ENCODE results near the gene BANK1. TPM values are rescaled to one million over a fixed set of nuclear protein-coding genes. Genes with fewer than 3 reads are reported as not detected.

The BANK1 gene
- total and polyA plus RNA-seq, 2 of the 8 experiments (the other 6 are each of a cell fraction or from before 2014, with no cell fraction given) = 0.59 to 0.93 TPM

DNA sequence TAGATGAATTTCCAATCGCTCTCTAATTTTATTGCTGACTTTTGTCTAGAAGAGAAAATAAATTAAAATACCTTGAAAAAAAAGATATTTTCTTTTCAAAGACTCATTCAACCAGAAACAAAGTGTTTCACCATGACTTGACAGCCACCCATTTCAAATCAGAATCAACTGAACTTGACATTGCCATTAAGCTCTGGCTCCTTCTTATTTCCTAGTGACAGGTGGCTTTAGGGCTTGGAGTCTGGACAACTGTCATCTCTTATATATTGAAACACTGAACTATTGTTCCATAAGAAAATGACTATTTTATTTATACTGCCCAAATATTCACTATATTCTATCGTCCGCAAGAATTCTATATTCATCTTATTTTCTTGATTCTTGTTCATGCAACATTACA is 325.6 kb downstream of the BANK1 start:
- H3K23me2 ChIP-seq (ENCODE audit: low read depth, low read length) = no peaks in the 10 kb centered on the region
- H3K4ac ChIP-seq (replicated peaks; ENCODE audit: insufficient read length, low read depth, low read length) = no peak overlapping the region
- no peaks in the 10 kb centered on the region for H3K4me1 ChIP-seq (replicated peaks in 1 of 4; ENCODE audit: control insufficient read depth in 3 of 4, insufficient read depth in 4 of 4, low read length in 3 of 4)
- H2BK120ac ChIP-seq (replicated peaks; ENCODE audit: low read depth, low read length) = no peak overlapping the region
- no peaks in the 10 kb centered on the region for H3K36me3 ChIP-seq (ENCODE audit: control insufficient read depth in 2 of 4, insufficient read depth in 4 of 4, low read length in 3 of 4)
- no peak overlapping the region for H3K27ac ChIP-seq (ENCODE audit: low read depth, low read length)
- FAIRE-seq = no peak
- H2AFZ ChIP-seq (ENCODE audit: low read length) = no peak overlapping the region
- H3K27me3 ChIP-seq (replicated peaks in 1 of 4; ENCODE audit: control insufficient read depth in 3 of 4, extremely low read depth in 1 of 4, insufficient read depth in 3 of 4, low read length in 3 of 4) = no peaks in the 10 kb centered on the region
- no peak overlapping the region for H2BK15ac ChIP-seq (ENCODE audit: low read length)
- no peak overlapping the region for H3K56ac ChIP-seq (replicated peaks; ENCODE audit: insufficient read length, low read depth, low read length)
- H2BK5ac ChIP-seq (ENCODE audit: low read depth, low read length) = no peak overlapping the region
- H3K4me2 ChIP-seq (ENCODE audit: insufficient read depth in 1 of 2, low read depth in 2 of 2, low read length in 2 of 2) = no peak overlapping the region
- H2BK20ac ChIP-seq (ENCODE audit: low read length) = no peak overlapping the region
- no peaks in the 10 kb centered on the region for H3K79me2 ChIP-seq (ENCODE audit: control insufficient read depth in 1 of 2, insufficient read depth in 2 of 2, low read length in 2 of 2)
- 87% methylated on average over 3 of the region's 3 CpGs; no CpG with 5 or more reads in 1 of the 2 experiments for WGBS, 2 experiments (ENCODE audit: extremely low coverage in 1 of 2, insufficient coverage in 1 of 2, insufficient read length in 1 of 2, insufficient replicate concordance in 2 of 2, low coverage in 1 of 2, low lambda C conversion rate in 2 of 2, missing lambda C conversion rate in 1 of 2)
- POLR2A ChIA-PET (ENCODE audit: partially characterized antibody) = no interaction called here
- no peak overlapping the region for H3K18ac ChIP-seq (ENCODE audit: extremely low read depth, low read length)
- H3K4me3 ChIP-seq (ENCODE audit: extremely low read depth in 1 of 4, insufficient read depth in 2 of 4, low read depth in 3 of 4, low read length in 4 of 4) = no peak overlapping the region
- no peaks in the 10 kb centered on the region for H3K79me1 ChIP-seq (ENCODE audit: low read depth, low read length)
- no peak overlapping the region for H3K23ac ChIP-seq (ENCODE audit: insufficient read length)
- H2AK5ac ChIP-seq (ENCODE audit: low read depth, low read length) = no peak overlapping the region
- H3K9me3 ChIP-seq (ENCODE audit: insufficient read depth in 2 of 2, low read depth in 1 of 2, low read length in 1 of 2) = peaks cover 0 to 4% of the 10 kb centered on the region in 2 experiments; a peak in 1 of 4 replicates
- H3K14ac ChIP-seq (ENCODE audit: insufficient read length) = no peak overlapping the region
- H3K9ac ChIP-seq (replicated peaks in 1 of 4; ENCODE audit: extremely low read depth in 1 of 4, low read depth in 3 of 4, low read length in 3 of 4) = no peak overlapping the region
- CTCF ChIA-PET (ENCODE audit: partially characterized antibody) = interaction anchor here (1.0 kb wide), 1 partner anchor 35 kb away, joined by 3 read pairs; no protein-coding TSS in a partner anchor
- no peaks in the 10 kb centered on the region for H4K20me1 ChIP-seq (replicated peaks in 1 of 2; ENCODE audit: control insufficient read depth in 1 of 2, insufficient read depth in 2 of 2, low read length in 2 of 2)
- H4K5ac ChIP-seq (ENCODE audit: insufficient read length, low read depth, low read length) = no peak overlapping the region
- no peak overlapping the region for H2BK12ac ChIP-seq (ENCODE audit: low read depth, low read length)
- no peak overlapping the region for H4K91ac ChIP-seq (replicated peaks; ENCODE audit: insufficient read length, low read length)
- no peak for DNase-seq (ENCODE audit: low read depth in 1 of 2, low spot score in 2 of 2)
- H4K8ac ChIP-seq (ENCODE audit: extremely low read depth, insufficient read depth, low read length) = no peak overlapping the region
- no peak for TF ChIP-seq SRF (IDR thresholded peaks at IDR 0.05; ENCODE audit: low read depth, low read length)
- TF ChIP-seq RBBP5 (IDR thresholded peaks at IDR 0.05; ENCODE audit: borderline replicate concordance, low read depth, low read length) = no peak
- no peak for TF ChIP-seq SAP30 (IDR thresholded peaks at IDR 0.05; ENCODE audit: insufficient read depth, insufficient replicate concordance, low read length)
- TF ChIP-seq EP300 (IDR thresholded peaks at IDR 0.05; ENCODE audit: borderline replicate concordance in 1 of 2, low read depth in 2 of 2, low read length in 2 of 2) = no peak
- TF ChIP-seq BACH1 (IDR thresholded peaks at IDR 0.05; ENCODE audit: low read length) = no peak
- no peak for TF ChIP-seq PHF8 (conservative IDR thresholded peaks at IDR 0.05; ENCODE audit: low read depth, low read length)
- no peak for TF ChIP-seq CHD1 (IDR thresholded peaks at IDR 0.05; ENCODE audit: low read depth, low read length)
- TF ChIP-seq KDM4A (IDR thresholded peaks at IDR 0.05; ENCODE audit: low read depth, low read length, severe bottlenecking) = no peak
- no peak for TF ChIP-seq E2F6 (IDR thresholded peaks at IDR 0.05)
- no peak for TF ChIP-seq SIX5 (IDR thresholded peaks at IDR 0.05; ENCODE audit: low read depth, low read length)
- TF ChIP-seq JUN (IDR thresholded peaks at IDR 0.05; ENCODE audit: low read depth, low read length) = no peak
- TF ChIP-seq SP1 (IDR thresholded peaks at IDR 0.05; ENCODE audit: low read depth, low read length) = no peak
- no peak for TF ChIP-seq CEBPB (IDR thresholded peaks at IDR 0.05; ENCODE audit: low read depth, low read length)
- no peak for TF ChIP-seq CBX5 (IDR thresholded peaks at IDR 0.05; ENCODE audit: low read depth, low read length)
- TF ChIP-seq ZNF274 (IDR thresholded peaks at IDR 0.05; ENCODE audit: borderline replicate concordance, extremely low read depth, low read length) = no peak
